GM21825 (cell line): ENCODE results near the gene TREX2.

Experiments
- ATAC-seq: cut with Tn5 transposase; IDR thresholded peaks from one replicate; pipeline ENCODE4 v1.9.1; 2021; ENCODE audit warnings: mild to moderate bottlenecking, moderate library complexity; ENCODE audit not compliant: unreplicated experiment

Gene TREX2

DNA sequence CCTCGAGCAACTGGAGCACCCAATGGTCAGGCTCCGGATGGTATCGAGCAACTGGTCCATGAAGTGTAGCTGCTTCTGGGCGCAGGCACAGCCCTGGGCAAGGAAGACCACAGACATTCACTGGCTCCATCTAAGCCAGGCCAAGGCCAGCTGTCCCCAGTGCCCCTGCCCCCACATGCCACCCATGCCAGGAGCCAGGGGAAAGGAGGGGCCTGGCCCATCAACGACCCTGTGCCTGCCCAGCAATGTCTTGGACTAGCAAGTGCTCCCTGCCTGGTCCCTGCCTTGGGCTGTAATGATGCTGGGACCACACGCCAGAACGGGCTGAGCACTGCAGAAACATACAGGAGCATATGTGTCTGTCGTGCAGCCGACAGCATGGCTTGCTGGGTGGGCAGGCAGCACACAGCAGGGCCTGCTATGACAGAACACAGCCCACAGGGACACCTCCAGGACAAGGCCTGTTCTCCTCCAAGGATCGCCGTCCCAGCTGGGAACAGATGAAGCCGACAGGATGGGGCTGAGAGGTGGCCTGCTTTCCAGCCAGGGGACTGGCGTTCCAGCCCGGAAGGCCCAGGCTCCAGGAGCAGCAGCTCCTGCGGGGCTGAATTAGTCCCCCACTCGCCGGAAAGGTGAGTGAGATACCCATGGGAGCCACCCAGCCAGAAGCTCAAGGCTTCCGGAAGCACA is 11.4 kb upstream of the TREX2 start:
- no peak for ATAC-seq

DNA sequence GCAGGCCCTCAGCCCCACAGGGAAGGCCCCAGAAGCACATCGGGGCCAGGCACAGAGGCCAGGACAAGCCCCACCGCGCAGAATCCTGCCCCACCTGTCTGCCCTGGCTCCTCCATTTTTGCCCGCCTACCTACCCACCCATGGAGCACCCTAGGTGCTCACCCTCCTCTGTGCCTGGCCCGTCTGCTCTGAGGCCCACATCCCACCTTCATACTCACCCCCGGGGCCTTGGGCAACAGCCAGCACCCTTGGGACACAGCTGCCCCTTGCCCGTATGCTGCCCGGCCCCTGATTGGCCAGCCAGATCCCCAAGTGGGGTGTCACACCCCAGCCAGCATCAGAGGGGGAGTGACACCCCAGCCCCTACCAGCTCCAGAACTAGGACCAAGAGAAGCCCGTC is 10.8 kb upstream of the TREX2 start:
- ATAC-seq: no peak

DNA sequence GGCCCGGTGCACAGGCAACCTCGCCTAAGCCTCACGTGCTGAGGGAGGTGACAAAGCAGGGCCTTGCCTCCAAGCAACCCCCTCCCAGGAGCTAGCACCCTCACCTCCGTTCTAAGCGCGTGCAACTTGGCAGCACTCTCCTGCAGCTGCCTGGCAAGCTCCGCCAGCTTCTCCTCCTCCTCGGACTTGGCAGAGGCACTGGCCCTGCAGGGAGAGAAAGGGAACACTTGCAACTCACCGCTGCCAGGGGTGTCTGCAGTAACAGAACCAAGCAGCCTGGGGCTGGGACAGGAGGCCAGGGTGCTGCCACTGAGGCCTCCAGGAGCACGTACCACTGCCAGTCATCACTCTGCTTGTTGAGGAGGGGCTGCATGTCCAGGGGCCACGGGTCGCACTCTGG is 10.3 kb upstream of the TREX2 start:
- no peak for ATAC-seq

DNA sequence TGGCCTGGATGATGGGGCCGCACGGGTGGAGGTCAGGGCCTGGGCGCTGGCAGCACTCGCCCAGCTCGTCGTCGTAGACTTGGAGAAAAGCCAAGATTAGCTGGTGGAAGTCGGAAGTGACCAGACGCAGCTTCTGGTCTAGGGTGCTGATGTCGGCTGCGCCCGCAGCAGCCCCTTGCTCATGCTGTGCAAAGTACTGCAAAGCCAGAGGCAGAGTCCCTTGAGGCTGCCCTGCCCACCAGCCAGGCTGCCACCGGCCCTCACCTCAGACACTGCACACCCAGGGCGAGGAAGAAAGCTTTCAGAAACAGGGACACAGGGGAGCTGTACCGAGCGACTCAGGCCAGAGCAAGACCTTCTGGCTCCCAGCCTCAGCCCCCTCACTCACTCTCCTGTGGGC is 9.7 kb upstream of the TREX2 start:
- no peak for ATAC-seq

DNA sequence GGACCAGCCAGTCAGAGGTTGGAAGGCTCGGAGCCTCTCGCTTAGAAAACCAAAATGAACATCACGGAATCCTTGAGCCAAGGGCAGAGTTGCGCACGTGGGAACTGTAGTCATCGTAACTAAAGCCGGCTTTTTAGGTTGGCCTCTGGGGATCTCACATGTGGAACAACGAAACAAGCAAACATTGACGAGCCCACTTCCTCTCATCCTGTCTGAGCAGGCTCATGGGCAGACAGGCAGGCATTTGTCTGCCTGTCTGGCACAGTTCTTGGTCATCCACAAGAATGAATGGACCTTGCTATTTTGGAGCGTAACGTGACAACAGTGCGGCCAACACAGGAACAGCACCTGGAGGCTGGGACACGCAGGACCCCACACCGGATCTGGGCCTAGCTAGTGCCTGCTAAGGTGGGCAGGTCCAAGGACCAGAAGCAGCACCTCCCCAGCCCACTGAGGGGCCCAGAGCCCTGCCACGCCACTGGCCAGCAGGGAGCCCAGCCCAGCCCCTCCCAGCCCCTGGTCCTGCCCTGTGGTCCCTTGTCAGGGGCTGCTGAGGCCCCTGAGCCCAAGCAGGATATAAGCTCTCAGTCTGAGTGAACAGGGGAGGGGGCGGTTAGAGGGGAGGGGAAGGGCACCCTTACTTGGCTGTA is 9.2 kb upstream of the TREX2 start:
- ATAC-seq: no peak

DNA sequence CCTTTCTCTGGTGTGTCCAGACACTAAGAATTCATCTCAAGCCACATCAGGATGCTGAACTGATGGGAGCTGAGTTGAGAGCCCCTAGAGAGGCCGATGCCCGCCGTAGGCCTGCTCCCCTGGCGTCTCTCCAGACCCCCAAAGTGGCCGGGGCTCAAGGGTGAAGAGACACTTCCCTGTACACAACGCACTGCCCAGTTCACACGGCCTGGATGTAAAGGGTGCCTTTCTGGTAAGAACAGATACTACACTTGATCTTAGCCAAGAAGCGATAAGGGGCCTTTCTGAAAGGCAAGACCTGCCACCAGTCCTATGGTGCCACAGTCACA is 5.1 kb upstream of the TREX2 start:
- no peak for ATAC-seq

DNA sequence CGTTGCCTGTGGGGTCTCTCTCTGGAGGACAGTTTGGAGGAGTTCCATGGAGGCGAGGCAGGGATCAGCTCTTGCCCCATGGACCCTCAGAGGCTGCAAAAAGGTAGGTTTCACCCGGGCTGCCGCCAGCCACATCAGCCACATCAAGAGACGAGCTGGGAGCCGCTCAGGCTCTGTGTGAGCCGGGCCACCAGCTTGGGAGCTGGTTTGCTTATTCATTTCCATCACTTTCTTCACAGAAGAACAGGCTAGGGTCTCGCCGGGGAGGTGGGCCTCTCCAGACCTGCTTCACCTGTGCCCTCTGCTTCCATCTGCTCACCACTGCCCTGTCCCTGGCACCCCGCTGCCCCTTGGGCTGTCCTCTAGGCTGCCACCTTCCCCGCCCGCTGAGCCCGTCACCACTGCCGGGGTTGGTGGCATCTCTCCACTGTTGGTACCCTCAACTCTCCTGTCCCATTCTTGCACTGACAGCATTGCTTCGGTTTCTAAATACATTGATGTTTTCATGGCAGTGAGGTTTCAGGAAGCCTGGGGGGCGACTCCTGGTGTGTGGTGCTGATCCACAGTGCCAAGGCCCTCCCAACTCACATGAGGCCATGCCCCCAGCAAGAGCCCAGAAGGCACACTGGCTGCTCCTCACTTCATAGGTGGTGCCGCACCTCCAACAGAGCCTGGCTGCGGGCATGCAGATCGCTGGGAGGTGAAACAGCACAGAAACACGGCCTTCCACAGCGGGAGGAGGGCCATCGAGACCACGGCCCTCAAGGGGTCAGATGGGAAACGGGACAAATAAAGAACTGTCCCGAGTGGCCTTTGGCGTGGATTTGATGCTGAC is 4.5 kb upstream of the TREX2 start:
- ATAC-seq: no peak

DNA sequence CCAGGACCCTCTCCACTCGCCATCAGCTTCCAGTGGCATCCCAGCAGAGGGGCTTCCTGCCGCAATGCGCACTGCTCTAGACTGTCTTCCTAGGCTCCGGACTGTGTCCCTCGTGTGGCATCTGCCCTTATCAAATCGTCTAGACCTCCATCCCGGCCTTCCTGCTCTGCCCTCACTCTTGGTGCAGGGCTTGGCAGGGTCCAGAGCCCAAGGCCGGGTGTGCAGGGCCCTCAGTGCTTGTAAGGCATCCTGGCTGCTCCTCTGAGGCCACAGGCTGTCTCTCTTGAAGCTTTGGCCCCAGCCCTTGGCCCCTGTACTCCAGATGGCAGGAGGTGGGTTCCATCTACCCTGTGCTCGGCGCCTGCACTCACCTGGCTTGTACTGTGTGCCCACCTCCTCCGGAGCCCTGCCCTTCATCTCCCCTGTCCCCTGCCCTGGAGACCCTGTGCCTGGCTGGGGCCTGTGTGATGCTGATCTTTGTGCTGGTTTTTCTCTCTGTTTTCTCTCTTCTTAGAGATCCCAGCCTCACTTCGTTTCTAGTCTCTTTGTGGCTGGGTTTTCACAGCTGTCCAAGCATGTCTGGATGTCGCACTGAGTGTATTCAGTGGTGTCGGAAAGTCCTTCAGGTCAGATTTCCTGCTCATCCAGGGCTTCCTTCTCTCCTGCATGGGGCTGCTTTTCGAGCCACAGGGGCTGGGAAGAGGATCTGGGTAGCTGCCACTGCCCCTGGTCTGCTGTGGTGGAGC is 3.7 kb upstream of the TREX2 start:
- no peak for ATAC-seq

DNA sequence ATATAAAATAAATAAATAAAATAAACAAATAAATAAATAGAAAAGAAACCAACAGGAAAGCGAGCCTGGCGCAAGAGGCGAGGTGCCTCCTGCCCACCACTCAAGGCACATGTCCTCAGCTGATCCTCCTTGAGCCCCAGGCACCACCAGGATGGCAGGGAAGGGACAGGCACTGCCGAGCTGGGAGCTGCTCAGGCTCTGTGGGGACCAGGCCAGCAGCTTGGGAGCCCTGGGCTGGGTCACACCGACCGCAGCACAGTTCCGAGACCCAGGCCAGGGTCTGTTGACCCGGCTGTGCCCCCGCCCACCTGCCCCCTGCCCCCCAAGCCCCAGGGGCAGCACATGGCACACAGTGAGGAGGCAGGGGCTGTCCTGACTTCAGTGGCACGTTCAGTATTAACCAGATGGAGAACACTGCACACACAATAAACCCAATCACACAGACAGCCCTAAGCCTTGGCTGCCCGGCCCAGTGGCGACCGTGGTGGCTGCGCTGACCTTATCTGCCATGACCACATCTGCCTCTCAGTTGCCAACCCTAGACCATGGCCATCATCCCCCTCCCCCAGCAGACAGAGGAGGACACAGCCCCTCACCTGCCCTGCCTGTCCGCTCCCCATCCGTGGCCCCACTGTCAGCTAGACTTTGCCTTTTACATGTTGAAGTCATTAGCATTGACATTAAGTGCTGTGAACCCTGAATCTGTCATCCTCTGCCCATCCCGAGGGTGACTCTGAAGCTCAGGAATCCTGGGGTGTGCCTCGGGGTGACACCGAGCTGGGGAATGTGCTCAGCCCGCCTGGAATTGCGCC is 2.9 kb upstream of the TREX2 start:
- no peak for ATAC-seq

DNA sequence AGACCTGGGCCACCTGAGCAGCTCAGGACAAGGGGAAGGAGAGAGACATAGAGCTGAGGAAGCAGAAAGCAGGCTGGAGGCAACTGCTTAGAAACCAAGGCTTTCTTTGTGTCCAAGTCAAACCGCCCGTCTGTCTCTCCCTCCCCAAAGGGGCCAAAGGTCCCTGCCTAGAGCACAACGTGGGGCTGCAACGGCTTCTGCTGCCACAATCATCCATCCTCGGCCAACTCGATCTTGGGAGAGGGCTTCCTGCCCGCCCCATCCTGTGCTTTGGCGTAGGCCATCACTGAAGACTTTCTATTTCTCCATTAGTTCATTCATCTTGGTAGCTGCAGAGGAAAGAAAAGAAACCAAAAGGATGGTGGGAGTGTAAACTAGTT is 1.7 kb upstream of the TREX2 start:
- no peak for ATAC-seq

DNA sequence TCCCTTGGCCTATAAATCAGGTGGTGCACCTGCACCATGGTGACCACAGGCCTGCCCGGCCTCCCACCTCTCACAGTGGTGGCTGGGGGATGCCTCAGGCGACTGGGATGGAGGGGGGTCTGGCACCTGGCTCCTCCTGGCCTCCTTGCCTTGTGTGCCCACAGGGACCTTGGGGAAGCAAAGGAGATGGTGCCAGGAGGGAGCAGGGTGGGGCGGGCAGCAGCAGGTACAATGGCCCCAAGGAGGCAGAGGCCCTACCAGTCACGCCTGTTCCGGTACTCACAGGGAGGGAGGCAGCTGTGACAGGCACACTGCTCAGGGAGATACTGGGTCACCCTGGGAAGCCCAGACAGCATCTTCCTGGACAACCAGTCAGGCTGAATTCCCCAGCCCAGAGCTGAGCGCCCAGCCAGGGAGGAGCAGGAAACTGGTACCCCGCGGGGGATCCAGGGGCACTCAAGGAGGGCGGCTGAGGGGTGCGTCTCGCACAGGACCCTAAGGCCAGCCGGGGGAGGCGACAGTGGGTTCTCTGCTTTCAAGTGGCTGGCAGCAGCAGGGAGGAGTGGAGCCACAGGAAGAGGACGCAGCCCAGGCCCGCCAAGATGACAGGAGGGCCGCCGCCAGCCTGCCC is 1.2 kb upstream of the TREX2 start:
- ATAC-seq: no peak

DNA sequence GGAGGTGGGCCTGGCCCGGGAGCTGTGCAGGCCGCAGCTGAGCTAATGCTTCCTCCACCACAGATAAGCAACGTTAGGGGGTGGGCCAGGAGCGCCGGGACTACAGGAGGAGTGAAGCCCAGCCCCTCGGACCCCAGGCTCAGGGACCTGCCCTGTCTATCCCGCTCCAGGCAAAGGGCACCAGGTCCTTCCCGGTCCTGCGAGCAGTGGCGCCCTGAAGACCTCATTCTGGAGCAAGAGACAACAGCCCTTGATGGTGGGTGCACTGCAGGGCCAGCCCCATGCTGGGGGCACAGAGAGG is 730 bp upstream of the TREX2 start:
- no peak for ATAC-seq

DNA sequence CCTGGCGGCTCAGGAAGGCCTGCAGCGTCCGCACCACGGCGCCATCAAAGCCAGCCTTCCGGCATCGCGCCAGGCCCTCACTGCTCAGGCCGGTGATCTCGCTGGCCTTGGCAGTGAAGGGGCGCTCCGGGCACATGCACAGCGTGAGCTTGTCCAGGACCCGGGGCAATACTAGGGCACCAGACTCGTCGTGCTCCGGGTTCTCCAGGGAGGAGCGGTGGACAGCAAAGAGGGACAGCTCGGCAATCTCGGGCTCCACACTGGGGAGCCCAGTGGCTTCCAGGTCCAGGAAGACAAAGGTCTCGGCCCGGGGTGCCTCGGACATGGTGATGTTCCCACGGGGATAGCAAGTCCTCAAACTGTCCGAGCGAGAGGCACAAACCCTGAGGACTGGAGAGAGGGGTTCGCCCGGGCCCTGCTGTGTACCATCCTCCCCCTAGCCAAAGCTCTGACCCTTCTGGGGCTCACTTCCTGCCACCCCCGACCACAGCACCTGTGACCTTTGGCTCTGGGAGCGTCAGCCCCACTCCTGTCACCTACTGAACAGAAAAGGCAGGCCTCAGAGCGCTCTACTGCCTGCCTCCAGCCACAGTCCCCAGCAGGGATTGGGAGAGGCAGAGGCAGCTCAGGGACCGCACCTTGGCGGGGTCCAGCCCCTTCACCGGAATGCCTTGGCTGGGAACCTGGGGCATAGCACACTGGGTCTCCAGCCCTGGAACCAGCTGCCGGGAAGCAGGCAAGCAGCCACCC is 575 bp downstream of the TREX2 start:
- no peak for ATAC-seq

DNA sequence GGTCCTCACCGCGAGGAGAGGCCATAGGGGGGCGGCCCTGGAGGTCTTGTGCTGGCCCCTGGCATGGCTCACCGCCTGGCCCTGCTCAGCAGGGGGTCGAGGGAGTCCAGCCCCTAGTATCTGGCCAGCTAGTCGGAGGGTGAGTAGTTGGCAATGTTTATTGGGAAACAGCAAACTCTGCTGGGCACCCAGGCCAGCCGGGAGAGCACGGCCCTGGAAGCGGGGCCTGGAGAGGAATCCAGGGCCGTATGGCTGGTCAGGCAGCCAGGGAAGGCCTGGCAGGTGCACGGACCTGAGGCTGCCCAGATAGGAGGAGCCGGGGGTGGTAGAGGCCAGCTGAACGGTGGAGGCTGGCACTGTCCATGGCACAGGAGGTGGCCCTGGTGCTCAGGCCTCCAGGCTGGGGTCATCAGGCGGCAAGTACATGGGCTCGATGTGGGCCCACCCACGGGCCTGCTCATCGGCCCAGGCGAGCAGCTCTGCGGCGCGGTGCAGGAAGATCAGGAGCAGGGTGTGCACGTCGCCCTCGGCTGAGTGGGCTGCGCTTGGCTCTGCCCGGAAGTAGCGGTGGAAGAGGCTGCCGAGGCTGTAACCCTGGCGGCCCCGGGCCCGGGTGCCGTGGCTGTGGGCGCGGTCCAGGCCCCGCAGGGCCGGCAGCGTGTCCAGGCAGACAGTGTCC is 1.4 kb downstream of the TREX2 start:
- no peak for ATAC-seq

DNA sequence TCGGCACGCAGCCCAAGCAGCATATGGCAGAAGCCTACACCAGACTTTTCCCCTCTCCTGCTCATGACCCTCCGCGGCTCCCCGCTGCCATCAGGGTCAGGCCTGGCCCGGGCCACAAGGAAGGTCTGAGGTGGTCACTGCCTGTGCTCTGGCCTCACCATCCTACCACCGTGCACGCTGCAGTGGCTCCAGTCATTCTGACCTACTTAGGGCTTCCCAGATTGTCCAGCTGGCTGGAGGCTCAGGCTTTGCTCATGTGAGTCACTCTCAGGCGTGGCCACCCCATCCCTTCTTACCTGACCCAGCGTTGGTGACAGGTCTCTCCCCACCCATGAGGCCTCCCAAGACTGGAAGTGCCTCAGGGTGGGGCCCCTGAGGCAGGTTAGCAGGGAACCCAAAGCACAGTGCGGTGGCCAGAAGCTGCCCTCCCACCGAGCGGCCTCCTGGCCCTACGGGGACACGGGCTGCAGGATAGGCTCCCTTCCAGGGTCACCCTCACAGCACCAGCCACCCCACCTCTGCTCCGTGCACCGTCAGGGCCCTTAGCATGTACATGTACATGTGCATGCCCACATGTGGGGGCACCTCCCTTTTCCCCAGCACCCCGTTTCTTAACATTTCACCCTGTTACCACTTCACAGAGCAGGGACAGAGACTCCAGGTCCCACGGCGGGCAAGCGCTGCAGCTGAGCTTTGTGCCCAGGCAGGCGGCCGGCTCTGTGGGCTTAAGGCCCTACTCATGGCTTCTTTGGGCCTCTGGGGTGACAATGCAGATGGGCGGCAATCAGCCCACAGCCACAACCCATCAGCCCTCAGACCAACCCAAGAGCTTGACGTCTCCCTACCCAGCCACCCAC is 2.2 kb downstream of the TREX2 start:
- no peak for ATAC-seq

DNA sequence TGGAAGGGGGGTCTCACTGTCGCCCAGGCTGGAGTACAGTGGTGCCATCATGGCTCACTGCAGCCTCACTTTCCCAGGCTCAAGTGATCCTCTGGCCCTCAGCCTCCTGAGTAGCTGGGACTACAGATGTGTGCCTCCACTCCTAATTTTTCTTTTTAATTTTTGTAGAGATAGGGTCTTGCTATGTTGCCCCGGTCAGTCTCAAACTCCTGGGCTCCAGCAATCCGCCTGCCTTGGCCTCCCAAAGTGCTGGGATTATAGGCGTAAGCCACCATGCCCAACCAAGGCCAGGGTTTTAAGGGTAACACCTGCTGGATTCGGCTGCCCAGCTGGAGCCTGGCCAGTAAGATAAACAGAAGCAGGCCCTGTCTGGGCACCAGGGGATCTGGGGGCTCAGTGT is 3.4 kb downstream of the TREX2 start:
- no peak for ATAC-seq

DNA sequence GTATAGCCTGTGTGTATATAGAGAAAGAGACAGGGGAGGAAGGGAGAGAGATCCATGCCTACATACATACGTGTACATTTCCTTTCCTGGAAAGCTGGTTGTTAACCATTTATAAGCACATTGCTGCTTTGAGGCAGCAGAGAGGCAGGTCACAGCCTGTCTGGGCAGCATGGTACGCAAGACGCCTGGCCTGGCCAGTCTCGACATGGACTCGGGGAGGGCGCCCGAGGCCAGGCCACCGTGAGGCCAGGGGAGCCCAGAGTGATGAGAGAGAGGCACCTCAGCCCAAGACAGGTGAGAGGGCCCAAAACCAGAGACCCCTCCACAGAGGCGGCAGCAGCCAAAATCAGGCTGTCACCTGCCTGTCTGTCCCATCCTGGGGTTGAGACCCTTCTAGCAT is 3.9 kb downstream of the TREX2 start:
- ATAC-seq: no peak

DNA sequence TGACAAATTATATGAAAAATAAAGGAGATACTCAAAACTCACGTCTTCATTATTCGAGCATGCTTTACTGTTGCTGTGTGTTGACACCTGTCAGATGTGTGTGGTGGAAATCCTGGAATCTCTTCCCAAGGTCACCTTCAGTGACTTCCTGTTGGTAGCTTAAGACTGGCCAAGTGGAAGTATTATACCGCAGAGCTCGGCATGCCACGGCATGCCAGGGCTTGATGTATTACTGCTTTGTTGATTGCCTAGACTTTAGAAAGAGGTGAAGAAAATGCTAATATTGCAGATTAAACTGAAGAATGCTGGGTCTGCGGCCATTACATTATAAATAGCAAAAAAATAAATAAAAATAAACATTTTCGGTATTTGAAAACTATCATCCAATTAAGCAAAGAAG is 4.6 kb downstream of the TREX2 start:
- no peak for ATAC-seq
